ENCODE data around the gene ALX4.

- TF ChIP-seq CTCF (IDR thresholded peaks at IDR 0.05) (no peak), POLR2A (IDR thresholded peaks at IDR 0.05) (no peak)
Measured at GRCh38 chr11:44266056-44266780, 43.7 kb downstream of the ALX4 start.

All from testis (tissue), 2 donors.